Fibroblast of mammary gland (primary cell): ENCODE data around the gene KIF19.
A peak's percentile ranks its signal among the peaks of the same experiment; 100 is the strongest.
"Not testable (repeated sequence)": the region's sequence is repeated elsewhere in the genome, so short reads cannot be mapped to it uniquely, and the experiment has no call there.

Source experiments
- DNase-seq: peaks from one replicate; pipeline ENCODE4 v3.0.0-alpha.2; 2010; ENCODE audit warnings: low read depth
- H3K4me3 ChIP-seq: 2 replicates; pipeline ENCODE4 v1.5.1; 2011; ENCODE audit warnings: low read depth, mild to moderate bottlenecking, low read length, moderate library complexity; ENCODE audit not compliant: control insufficient read depth
- TF ChIP-seq, protein P1 (sequence below): conservative IDR thresholded peaks from 2 replicates; pipeline ENCODE4 v1.5.1; 2011; ENCODE audit warnings: low read depth, low read length, inconsistent platforms; ENCODE audit not compliant: control insufficient read depth, insufficient read depth

KIF19 gene, protein sequence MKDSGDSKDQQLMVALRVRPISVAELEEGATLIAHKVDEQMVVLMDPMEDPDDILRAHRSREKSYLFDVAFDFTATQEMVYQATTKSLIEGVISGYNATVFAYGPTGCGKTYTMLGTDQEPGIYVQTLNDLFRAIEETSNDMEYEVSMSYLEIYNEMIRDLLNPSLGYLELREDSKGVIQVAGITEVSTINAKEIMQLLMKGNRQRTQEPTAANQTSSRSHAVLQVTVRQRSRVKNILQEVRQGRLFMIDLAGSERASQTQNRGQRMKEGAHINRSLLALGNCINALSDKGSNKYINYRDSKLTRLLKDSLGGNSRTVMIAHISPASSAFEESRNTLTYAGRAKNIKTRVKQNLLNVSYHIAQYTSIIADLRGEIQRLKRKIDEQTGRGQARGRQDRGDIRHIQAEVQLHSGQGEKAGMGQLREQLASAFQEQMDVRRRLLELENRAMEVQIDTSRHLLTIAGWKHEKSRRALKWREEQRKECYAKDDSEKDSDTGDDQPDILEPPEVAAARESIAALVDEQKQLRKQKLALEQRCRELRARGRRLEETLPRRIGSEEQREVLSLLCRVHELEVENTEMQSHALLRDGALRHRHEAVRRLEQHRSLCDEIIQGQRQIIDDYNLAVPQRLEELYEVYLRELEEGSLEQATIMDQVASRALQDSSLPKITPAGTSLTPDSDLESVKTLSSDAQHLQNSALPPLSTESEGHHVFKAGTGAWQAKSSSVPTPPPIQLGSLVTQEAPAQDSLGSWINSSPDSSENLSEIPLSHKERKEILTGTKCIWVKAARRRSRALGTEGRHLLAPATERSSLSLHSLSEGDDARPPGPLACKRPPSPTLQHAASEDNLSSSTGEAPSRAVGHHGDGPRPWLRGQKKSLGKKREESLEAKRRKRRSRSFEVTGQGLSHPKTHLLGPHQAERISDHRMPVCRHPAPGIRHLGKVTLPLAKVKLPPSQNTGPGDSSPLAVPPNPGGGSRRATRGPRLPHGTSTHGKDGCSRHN

DNA sequence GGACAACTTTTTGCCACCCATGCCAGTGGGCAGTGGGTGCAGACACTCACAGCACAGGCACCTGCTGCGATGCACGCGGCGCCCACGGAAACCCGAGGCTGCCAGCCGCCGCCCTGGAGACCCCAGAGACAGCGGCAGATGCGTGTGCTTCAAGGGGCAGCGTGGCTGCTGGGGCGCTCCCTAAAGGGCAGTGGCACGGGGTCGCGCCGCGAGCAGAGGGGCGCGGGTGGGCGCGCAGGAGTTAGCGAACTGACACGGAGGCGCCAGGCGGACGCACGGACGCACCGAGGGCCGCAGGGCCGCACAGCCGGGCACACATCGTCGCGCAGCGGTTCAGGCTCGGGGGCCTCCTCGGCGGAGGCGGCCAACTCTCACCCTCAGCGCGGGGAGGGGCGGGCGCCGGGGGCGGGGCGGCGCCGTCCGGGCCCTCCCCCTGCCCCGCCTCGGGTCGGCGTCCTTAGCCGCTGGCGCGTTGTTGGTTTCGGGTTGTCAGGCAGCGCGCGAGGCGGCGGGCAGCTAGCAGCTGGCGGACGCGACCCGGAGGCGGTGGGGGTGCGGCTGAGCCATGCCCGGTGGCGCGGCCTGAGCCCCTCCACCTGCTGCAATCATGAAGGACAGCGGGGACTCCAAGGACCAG is at the start of gene KIF19:
TSS of gene KIF19 (plus strand) at position 484 of the 637 bp plus-strand sequence. CDS start at position 608, 124 bp downstream.
- TF ChIP-seq, protein P1, sequence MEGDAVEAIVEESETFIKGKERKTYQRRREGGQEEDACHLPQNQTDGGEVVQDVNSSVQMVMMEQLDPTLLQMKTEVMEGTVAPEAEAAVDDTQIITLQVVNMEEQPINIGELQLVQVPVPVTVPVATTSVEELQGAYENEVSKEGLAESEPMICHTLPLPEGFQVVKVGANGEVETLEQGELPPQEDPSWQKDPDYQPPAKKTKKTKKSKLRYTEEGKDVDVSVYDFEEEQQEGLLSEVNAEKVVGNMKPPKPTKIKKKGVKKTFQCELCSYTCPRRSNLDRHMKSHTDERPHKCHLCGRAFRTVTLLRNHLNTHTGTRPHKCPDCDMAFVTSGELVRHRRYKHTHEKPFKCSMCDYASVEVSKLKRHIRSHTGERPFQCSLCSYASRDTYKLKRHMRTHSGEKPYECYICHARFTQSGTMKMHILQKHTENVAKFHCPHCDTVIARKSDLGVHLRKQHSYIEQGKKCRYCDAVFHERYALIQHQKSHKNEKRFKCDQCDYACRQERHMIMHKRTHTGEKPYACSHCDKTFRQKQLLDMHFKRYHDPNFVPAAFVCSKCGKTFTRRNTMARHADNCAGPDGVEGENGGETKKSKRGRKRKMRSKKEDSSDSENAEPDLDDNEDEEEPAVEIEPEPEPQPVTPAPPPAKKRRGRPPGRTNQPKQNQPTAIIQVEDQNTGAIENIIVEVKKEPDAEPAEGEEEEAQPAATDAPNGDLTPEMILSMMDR, result no peak
- H3K4me3 ChIP-seq, result no peak within 1 kb of the TSS
- DNase-seq, result no peak

DNA sequence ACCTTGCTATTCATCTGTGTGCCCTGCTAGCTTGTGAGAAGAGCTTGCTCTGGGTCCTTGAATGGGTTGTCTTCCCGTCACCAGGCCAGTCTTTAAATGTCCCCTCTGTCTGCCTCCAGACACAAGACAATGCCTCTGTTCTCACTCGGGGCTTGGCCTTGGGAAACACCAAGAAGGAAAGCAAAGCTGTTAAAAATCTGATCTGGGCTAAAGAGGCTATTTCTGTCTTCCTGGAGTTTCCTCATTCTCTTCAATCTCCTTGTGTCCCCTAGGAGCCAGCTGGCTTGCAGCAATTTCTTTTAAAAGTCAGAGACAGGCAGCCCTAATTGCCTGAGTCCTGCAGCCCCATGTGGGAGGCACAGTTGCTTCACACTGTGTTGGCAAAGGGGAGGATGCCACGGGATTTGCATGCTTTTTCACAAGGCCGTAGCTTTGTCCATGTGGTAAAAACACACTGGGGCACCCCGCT is 49.5 kb upstream of the KIF19 start:
- H3K4me3 ChIP-seq, result no peak overlapping the region
- peak; percentile 26 for DNase-seq
- TF ChIP-seq, protein P1, result no peak

DNA sequence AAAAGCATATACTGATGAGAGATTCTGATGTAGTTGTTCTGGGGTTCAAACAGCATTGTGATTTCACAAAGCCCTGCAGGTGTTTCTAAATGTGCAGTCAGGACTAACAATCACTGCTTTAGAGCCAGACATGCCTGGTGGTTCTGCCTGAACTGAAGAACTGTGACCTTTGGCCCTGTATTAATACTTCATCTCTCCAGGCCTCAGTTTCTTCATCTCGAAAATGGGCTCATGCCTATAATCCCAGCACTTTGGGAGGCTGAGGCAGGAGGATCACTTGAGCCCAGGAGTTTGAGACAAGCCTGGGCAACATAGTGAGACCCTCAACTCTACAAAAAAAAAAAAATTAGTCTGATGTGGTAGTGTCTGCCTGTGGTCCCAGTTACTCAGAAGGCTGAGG is 48.1 kb upstream of the KIF19 start:
- no peak for DNase-seq
- H3K4me3 ChIP-seq, result no peak overlapping the region
- TF ChIP-seq, protein P1, result no peak

DNA sequence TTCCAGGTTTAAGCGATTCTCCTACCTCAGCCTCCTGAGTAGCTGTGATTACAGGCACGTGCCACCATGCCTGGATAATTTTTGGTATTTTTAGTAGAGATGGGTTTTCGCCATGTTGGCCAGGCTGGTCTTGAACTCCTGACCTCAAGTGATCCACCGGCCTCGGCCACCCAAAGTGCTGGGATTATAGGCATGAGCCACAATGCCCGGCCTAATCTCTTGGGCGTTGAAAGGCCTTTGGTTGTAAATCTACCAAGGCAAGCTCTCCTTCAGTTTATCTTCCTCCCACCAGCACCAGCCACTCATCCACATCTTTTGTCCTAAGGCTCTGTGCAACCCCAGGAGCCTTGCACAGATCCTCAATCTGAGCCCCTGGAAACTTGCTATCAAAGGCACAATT is 46.4 kb upstream of the KIF19 start:
- not testable (repeated sequence) for DNase-seq, H3K4me3 ChIP-seq

DNA sequence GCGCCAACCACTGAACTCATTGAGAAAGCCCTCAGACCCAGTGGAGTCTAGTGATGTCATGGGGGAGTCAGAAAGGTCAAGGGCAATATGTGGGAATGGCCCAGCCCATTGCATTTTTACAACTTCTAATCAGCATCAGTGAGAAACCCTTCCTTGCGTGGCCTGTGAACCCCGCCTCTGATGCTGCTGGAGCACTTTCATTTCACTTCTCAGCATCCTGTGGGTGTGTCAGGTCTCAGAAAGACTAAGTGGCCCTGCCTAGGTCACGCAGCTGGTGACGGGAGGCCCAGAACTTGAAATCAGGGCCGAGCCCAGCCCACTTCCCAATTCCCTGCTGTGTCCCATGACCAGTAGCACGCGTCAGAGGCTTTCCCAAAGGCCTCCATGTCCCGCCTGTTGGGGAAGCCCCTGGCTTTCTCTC is 45.9 kb upstream of the KIF19 start:
- DNase-seq, result no peak
- H3K4me3 ChIP-seq, result no peak overlapping the region
- TF ChIP-seq, protein P1, result no peak

DNA sequence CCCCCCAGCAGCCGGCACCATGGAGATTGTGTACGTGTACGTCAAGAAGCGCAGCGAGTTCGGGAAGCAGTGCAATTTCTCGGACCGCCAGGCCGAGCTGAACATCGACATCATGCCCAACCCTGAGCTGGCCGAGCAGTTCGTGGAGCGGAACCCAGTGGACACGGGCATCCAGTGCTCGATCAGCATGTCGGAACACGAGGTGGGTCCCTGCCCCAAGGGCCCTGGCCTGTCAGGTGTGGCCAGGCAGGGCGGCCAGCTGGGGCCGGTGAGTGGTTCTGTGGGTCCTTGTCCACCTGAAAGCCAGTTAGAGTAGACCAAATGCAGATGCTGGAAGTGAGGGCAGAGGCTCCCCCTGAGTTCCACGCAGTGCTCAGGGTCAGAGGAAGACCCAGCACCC is 44.2 kb upstream of the KIF19 start:
- DNase-seq, result no peak
- TF ChIP-seq, protein P1, result no peak
- no peak overlapping the region for H3K4me3 ChIP-seq

DNA sequence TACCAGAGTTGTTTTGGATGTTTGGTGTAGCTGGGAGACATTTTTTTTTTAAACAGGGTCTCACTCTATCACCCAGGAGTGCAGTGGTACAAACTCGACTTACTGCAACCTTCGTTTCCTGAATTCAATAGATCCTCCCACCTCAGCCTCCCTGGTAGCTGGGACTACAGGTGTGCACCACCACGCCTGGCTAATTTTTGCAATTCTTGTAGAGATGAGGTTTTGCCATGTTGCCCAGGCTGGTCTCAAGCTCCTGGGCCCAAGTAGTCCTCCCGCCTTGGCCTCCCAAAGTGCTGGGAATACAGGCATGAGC is 43.8 kb upstream of the KIF19 start:
- not testable (repeated sequence) for H3K4me3 ChIP-seq, DNase-seq
